GM19372 (cell line): ENCODE results near the gene MGLL.

Source experiments
- ATAC-seq: cut with Tn5 transposase; IDR thresholded peaks from one replicate; pipeline ENCODE4 v1.9.1; 2021; ENCODE audit warnings: mild to moderate bottlenecking, low read depth, moderate library complexity; ENCODE audit not compliant: unreplicated experiment

The MGLL gene

GRCh38 chr3:127761441-127761801 lies 60.9 kb downstream of the MGLL start:
- ATAC-seq: no peak

- ATAC-seq: no peak
Measured at GRCh38 chr3:127760791-127761440, 61.4 kb downstream of the MGLL start.

DNA sequence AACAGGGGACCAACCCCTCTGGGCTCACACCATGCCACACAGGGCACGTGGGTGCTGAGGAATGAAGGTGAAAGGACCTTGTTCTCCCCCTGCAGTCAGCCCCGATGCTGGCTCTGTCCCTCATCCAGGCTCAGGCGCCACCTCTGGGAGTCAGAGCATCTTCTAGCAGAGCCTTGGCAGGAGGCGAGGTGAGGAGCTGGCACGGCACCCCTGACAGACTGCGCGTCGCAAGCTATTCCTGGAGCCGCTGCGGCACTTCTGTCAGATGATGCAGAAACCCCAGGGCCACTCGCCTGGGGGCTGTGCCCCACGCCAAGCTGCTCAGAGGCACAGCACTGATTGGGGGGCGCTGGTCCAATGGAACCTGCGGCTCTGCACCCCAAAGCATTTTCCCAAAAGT lies 62.0 kb downstream of the MGLL start:
- ATAC-seq: no peak

DNA sequence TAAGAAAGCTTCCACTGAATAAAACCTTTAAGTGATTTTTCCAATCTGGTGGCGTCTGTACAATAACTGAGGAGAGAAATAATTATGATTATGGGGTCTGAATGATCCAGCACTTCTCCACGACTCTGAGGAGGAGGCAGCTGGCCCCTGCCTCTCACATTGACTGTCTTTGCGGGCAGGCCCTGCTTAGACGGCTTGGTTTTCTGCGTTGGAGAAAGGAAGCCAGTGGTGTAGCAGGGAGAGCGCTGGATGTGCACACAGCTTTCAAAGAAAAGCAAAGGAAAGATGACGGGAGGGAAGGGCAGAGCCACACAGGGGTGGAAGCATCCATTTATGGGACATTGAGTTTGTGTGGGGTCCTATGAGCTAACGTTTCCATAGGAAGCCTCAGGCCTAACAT lies 62.5 kb downstream of the MGLL start:
- ATAC-seq: no peak

- ATAC-seq: no peak
Measured at GRCh38 chr3:127758013-127758412, 64.3 kb downstream of the MGLL start.

GRCh38 chr3:127755305-127755681 lies 67.0 kb downstream of the MGLL start:
- ATAC-seq: no peak

DNA sequence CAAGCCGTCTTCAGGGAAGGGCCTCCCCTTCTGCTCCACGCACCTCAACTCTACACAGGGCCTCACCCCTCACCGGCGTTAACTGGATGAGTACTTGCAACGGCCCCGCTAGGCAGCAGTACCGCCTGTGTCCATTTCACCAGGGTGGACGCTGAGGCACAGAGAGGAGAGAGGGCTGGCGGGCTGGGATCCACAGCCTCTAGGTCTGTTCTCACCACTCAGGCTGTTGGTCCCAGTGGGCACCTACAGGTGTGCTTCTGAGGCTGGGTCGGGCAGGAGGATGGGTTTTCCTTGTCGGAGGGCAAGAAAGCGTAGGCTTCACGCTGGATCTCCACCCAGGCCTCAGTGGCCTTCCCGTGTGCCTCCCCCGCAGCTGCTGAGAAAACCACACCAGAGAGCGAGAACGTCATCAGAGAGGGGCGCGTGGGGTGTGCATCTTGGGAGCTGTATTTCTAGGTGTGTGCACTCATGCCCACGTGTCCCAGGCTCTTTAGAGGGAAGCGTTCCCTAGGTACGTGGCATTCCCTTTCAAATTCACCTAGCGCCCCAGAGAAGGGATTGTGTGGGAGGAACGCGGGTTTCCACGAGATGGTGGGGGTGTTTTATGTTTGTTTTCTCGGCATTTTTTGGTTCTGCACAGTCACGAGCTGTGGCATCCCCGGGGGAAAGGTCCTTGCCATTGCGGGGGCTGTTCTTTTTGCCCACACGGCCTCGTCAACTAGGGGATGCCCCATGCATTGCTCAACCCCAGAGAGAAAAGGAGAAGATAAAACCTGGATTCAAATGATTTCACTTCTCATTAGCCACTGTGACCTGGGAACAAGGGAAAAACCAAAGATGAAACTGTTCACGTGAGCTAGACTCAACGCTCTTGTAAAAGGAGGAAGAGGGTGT lies 67.7 kb downstream of the MGLL start:
- no peak for ATAC-seq

DNA sequence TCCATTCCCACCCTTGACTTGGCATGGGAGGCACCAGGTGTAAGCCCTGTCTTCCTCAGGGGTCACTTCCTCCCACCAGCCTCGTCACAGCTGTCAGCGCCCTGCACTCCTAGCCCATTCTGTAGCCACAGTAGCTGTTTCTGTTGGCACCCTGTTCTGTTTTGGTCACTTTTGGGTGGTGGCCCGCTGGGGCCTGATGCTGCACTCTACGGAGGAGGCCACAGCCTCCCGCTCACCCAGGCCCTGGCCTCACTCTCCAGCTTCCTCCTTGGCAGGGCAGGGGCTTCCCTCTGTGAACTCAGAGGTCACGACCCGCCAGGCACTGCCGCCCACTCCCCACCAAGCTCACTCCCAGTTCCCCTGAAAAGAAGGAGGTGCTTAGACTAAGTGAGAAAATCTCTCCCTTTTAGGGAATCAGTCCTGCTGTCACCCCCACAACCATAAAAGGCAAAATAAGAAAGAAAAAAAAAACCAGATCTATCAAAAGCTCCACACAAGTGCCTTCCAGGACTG lies 68.4 kb downstream of the MGLL start:
- ATAC-seq: no peak

DNA sequence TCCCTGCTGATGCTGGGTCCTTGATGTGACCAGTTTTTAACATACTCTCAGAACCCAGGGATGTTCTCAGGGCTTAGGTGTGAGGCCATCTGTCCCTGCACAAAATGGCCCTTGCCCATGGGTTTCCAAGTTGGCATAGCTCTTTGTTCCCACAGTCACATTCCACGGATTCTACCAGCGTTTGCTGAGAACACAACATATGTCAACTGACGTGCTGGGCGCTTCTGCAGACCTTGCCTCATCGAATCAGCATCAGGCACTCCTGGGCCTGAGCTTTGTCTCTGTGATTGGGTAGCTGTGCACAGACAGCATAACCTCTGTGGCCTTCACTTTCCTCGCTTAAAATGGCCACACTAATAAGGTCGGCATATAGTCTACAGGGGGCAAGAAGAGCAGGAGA lies 69.0 kb downstream of the MGLL start:
- ATAC-seq: no peak

GRCh38 chr3:127751782-127752181 lies 70.5 kb downstream of the MGLL start:
- ATAC-seq: no peak

DNA sequence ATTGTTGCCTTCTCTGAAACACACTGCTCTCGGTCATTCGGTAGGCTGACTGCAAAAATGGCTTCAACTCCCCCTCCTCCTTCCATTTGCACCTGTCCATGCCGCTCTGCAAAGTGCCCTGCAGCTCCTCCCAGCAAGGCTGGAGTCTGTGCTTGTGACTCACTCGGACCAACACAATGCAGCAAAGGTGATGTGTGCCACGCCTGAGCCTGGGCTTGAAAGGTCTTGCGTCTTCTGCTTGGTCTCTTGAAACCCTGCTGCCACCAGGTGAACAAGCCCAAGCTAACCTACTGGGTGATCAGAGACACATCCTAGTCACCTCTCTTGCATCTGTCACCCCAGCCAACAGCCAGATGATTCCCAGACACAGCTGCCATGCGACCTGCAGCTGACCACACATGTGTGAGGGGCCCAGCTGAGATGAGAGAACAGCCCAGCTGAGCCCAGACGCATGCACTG lies 71.1 kb downstream of the MGLL start:
- ATAC-seq: no peak

DNA sequence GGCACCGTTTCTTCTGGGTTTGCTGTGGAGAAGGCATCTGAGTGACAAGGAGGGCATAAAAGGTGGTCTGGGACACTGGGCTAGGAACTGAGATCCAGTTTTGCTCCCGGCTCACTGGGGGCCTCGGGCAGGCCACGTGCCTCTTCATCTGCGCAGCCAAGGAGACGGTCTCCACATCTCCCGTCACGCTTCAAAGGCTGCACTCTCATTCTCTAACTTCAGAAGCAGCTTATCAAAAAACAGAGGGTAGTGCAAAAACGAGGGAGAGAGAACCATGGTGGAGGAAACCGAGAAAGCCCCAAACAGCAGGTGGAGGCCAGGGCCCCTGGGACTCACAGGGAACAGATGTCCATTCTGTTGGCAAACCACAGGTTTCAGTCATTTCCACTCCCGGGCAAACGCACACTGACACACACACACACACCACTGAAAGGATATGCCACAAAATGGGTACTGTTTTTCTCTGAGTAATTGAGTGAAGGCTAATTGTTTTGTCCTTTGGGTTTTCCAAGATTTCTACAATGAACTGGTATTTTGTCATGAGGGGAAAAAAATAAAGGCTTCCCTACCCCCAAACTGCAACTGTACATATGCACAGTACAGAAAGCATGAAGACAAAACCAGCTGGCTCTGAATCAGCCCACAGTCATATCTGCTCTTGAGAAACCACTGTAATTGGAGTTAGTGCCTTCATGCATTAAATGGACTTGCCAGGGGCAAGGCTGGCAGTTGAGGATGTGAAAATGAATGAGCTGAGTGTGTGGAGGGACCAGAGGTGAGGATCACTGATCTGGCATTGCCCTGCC lies 71.9 kb downstream of the MGLL start:
- ATAC-seq: peak; percentile 32

DNA sequence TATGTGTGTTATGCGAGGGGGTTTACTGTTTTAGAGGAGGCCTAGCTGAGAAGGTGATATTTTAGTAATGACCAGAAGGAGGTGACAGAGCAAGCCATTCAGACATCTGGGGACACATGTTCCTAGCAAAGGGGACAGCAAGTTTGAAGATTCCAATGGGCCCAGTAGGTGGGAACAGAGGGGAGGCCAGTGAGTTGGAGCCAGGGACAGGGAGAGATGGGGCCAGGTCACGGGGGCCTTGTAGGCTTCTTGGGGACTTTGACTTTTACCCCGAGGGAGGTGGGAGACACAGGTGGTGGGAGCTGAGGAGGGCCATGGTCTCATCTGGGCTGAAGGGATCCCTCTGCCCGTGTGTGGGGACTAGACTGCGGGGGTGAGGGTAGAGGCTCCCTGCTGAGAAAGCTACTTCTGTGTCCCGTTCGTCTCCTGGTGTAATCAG lies 72.5 kb downstream of the MGLL start:
- no peak for ATAC-seq

DNA sequence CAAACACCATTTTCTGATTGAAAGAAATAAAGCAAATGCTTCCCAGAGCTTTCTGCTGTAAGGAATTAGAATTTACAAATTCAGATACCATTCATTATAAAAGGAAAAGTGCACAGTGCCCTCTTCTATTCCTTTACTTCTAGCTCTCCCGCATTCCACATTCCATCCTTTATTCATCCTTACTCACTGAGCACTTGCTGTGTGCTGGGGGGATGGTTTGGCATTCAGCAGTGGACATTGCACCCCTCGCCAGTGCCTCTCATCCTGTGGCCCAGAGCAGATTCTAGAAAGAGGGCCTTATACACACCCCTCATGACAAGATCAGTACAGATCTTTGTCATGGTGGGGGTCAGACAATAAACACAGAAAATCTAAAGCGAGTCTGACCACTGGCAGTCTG lies 73.0 kb downstream of the MGLL start:
- ATAC-seq: no peak

DNA sequence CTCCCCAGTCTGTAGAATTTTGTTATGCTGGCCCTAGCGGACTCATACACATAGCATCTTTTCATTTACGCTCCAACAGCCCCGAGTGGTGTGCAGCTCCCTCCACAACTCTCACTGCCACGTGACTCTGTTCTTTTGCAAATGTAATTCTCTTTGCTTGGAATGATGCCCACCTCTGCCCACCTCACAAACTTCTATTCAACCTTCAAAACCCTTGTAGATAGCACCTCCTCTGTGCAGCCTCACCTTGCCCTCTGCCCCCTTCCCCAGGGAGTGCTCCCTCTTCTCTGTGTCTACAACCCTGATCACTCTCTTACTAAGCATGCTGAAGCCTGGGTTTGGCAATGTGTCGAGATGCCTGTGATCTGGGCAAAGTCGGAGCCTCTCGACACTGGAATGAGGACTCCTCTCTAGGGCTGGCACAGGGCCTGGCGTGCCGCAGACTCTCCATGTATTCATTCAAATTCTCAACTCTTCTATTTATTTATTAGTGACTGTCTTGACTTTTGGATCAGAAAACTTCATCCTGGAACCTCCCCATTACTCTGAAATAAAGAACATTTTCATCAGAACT lies 73.5 kb downstream of the MGLL start:
- ATAC-seq: no peak

GRCh38 chr3:127747751-127748521 lies 74.4 kb downstream of the MGLL start:
- ATAC-seq: no peak

GRCh38 chr3:127747066-127747465 lies 75.2 kb downstream of the MGLL start:
- no peak for ATAC-seq

- ATAC-seq: no peak
Measured at GRCh38 chr3:127746400-127747057, 75.8 kb downstream of the MGLL start.

- ATAC-seq: no peak
Measured at GRCh38 chr3:127745656-127746399, 76.5 kb downstream of the MGLL start.
